GM18861 (cell line): ENCODE measurements around the gene NKAPL.
"Not testable (repeated sequence)": the region's sequence is repeated elsewhere in the genome, so short reads cannot be mapped to it uniquely, and the experiment has no call there.

ENCODE experiments used
- ATAC-seq: cut with Tn5 transposase; IDR thresholded peaks from one replicate; pipeline ENCODE4 v1.9.1; 2021; ENCODE audit not compliant: unreplicated experiment

Gene NKAPL

GRCh38 chr6:28295326-28295725 lies 36.2 kb downstream of the NKAPL start:
- ATAC-seq: no peak

DNA sequence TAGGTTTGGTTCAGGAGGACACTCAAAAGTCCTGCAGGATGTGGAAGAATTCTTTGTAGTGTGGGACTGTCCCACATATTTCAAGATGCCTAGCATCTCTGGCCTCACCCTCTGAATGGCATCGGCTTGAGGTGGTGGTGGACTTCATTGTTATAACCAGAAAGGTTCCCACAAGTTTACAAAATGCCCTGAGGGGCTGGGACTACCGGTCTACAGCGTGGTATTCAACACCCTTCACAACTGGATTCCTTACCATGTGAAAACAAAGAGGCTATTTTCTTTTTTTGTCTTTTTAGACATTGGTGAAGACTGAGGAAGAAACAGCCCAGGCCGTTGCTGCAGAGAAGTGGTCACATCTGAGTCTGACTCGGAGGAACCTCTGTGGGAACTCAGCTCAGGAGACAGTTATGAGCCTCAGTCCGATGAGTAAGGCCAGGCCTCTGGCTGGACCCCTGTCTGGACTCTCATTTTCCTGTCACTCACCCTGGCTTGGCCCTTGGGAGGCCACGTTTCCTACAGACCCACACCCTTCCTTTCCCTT lies 37.5 kb downstream of the NKAPL start:
- ATAC-seq: no peak

GRCh38 chr6:28303570-28303969 lies 44.5 kb downstream of the NKAPL start:
- ATAC-seq: peak; percentile 87

- not testable (repeated sequence) for ATAC-seq
Observed at GRCh38 chr6:28306363-28306762, 47.3 kb downstream of the NKAPL start.
